ENCODE results near the gene TAS1R1. TPM values are rescaled to one million over a fixed set of nuclear protein-coding genes. Genes with fewer than 3 reads are reported as not detected.
A peak's percentile ranks its signal among the peaks of the same experiment; 100 is the strongest.

TAS1R1 gene
- total RNA-seq, 1 donor from 2014 or later = not detected

- no peak for DNase-seq (ENCODE audit: low read depth)
- peak overlapping the region; percentile 69 for H3K4me3 ChIP-seq (ENCODE audit: low read depth, low read length)
These were observed 45.4 kb downstream of the TAS1R1 start for GRCh38 chr1:6600410-6601048.

GRCh38 chr1:6601049-6601922, 46.2 kb downstream of the TAS1R1 start:
- no peaks in the 10 kb centered on the region for H3K27me3 ChIP-seq (ENCODE audit: control insufficient read depth, insufficient read depth, low read length)
- peak; percentile 90 for DNase-seq (ENCODE audit: low read depth)
- peak overlapping the region; percentile 69 for H3K4me3 ChIP-seq (ENCODE audit: low read depth, low read length)
- H3K36me3 ChIP-seq (ENCODE audit: control insufficient read depth, insufficient read depth, low read length) = peaks cover 1% of the 10 kb centered on the region
- no peak for TF ChIP-seq CTCF (IDR thresholded peaks at IDR 0.05; ENCODE audit: insufficient read depth, low read length, poor library complexity, severe bottlenecking)

More at GRCh38 chr1:6600410-6601048, 45.4 kb downstream of the TAS1R1 start:
- TF ChIP-seq CTCF (IDR thresholded peaks at IDR 0.05; ENCODE audit: insufficient read depth, low read length, poor library complexity, severe bottlenecking) = no peak
- peaks cover 1% of the 10 kb centered on the region for H3K36me3 ChIP-seq (ENCODE audit: control insufficient read depth, insufficient read depth, low read length)
- no peaks in the 10 kb centered on the region for H3K27me3 ChIP-seq (ENCODE audit: control insufficient read depth, insufficient read depth, low read length)

- Histone ChIP-seq H3K27me3 (ENCODE audit: control insufficient read depth, insufficient read depth, low read length) (no peaks in the 10 kb centered on the region), H3K36me3 (ENCODE audit: control insufficient read depth, insufficient read depth, low read length) (peaks cover 1% of the 10 kb centered on the region), H3K4me3 (ENCODE audit: low read depth, low read length) (peak overlapping the region; percentile 69)
- TF ChIP-seq CTCF (IDR thresholded peaks at IDR 0.05; ENCODE audit: insufficient read depth, low read length, poor library complexity, severe bottlenecking) = no peak
- no peak for DNase-seq (ENCODE audit: low read depth)
These were observed 47.0 kb downstream of the TAS1R1 start for GRCh38 chr1:6601923-6602668.

GRCh38 chr1:6602669-6603237, 47.6 kb downstream of the TAS1R1 start, which contains the start of gene KLHL21:
TSS of gene KLHL21 (minus strand) at chr1:6602869. CDS start at chr1:6602817, 52 bp downstream.
- no peak for DNase-seq (ENCODE audit: low read depth)
- Histone ChIP-seq H3K4me3 (ENCODE audit: low read depth, low read length) (peak within 1 kb of the TSS; percentile 69), H3K27me3 (ENCODE audit: control insufficient read depth, insufficient read depth, low read length) (no peaks in the 10 kb centered on the region), H3K36me3 (ENCODE audit: control insufficient read depth, insufficient read depth, low read length) (peaks cover 1% of the 10 kb centered on the region)
- TF ChIP-seq CTCF (IDR thresholded peaks at IDR 0.05; ENCODE audit: insufficient read depth, low read length, poor library complexity, severe bottlenecking) = no peak

- no peak for TF ChIP-seq CTCF (IDR thresholded peaks at IDR 0.05; ENCODE audit: insufficient read depth, low read length, poor library complexity, severe bottlenecking)
- no peak for DNase-seq (ENCODE audit: low read depth)
- Histone ChIP-seq H3K4me3 (ENCODE audit: low read depth, low read length) (peak overlapping the region; percentile 49), H3K27me3 (ENCODE audit: control insufficient read depth, insufficient read depth, low read length) (no peaks in the 10 kb centered on the region), H3K36me3 (ENCODE audit: control insufficient read depth, insufficient read depth, low read length) (peaks cover 1% of the 10 kb centered on the region)
These were observed 48.3 kb downstream of the TAS1R1 start for GRCh38 chr1:6603238-6603914.

Measured in kidney epithelial cell (primary cell).